Measurements from ENCODE around the gene MILR1.

The MILR1 gene

DNA sequence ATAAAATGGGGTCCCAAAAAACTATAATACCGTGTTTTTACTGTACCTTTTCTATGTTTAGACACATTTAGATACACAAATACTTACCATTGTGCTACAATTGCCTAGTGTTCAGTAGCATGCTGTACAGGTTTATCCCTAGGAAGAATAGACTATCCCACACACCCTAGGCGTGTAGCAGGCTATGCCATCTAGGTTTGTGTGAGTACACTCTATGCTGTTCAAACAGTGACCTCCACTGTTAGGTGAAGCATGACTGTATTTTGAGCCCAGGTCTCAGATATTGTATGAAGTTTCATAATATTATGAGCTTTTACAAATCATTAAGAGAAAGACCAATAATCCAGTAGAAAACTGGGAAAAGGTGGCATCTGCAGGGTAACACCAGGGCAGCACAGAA lies 23.6 kb downstream of the MILR1 start:
- Histone ChIP-seq H3K4me1 (no peaks in the 10 kb centered on the region; the same call in 1 of the 2 replicates), H3K4me3 (ENCODE audit: low read depth, low read length) (no peak overlapping the region), H3K36me3 (no peaks in the 10 kb centered on the region), H3K27me3 (no peaks in the 10 kb centered on the region), H3K9me3 (no peaks in the 10 kb centered on the region)
- no peak for DNase-seq
- no peak for TF ChIP-seq CTCF (IDR thresholded peaks at IDR 0.05; ENCODE audit: low read depth, low read length)

- H3K4me1 ChIP-seq = no peaks in the 10 kb centered on the region
- H3K27me3 ChIP-seq = no peaks in the 10 kb centered on the region
- no peak overlapping the region for H3K4me3 ChIP-seq (ENCODE audit: low read depth, low read length)
- no peaks in the 10 kb centered on the region for H3K9me3 ChIP-seq
- peaks cover 15% of the 10 kb centered on the region for H3K36me3 ChIP-seq
- TF ChIP-seq CTCF (IDR thresholded peaks at IDR 0.05; ENCODE audit: low read depth, low read length) = no peak
- no peak for DNase-seq
Measured at GRCh38 chr17:64477849-64478248, 28.9 kb downstream of the MILR1 start.

- no peaks in the 10 kb centered on the region for H3K4me1 ChIP-seq
- no peak for DNase-seq
- no peaks in the 10 kb centered on the region for H3K9me3 ChIP-seq
- no peaks in the 10 kb centered on the region for H3K27me3 ChIP-seq
- TF ChIP-seq CTCF (IDR thresholded peaks at IDR 0.05; ENCODE audit: low read depth, low read length) = no peak
- H3K4me3 ChIP-seq (ENCODE audit: low read depth, low read length) = no peak overlapping the region
- peaks cover 38% of the 10 kb centered on the region for H3K36me3 ChIP-seq
Measured at GRCh38 chr17:64480951-64481350, 32.0 kb downstream of the MILR1 start.

- no peaks in the 10 kb centered on the region for H3K27me3 ChIP-seq
- DNase-seq = no peak
- no peaks in the 10 kb centered on the region for H3K9me3 ChIP-seq
- no peak for TF ChIP-seq CTCF (IDR thresholded peaks at IDR 0.05; ENCODE audit: low read depth, low read length)
- H3K36me3 ChIP-seq = peaks cover 39% of the 10 kb centered on the region
- H3K4me1 ChIP-seq = no peaks in the 10 kb centered on the region
- no peak overlapping the region for H3K4me3 ChIP-seq (ENCODE audit: low read depth, low read length)
Measured at GRCh38 chr17:64484380-64484779, 35.5 kb downstream of the MILR1 start.

DNA sequence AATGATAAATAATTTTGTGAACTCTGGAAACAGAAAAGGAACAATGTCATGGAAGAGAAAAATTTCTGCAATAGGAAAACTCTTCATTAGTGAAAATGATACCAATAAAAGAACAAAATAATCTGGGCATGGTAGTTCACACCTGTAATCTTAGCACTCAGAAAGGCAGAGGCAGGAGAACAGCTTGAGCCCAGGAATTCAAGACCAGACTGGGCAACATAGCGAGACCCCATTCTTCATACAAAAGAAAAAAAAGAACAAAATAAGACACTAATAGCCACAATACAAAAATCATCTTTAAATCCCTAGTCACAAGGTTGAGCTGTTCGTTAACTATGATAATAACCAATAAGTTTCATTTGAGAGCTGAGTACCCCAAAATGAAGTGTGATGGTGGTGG lies 39.4 kb downstream of the MILR1 start:
- H3K36me3 ChIP-seq = peaks cover 62% of the 10 kb centered on the region
- DNase-seq = no peak
- H3K4me1 ChIP-seq = no peaks in the 10 kb centered on the region
- no peaks in the 10 kb centered on the region for H3K9me3 ChIP-seq
- TF ChIP-seq CTCF (IDR thresholded peaks at IDR 0.05; ENCODE audit: low read depth, low read length) = no peak
- no peak overlapping the region for H3K4me3 ChIP-seq (ENCODE audit: low read depth, low read length)
- no peaks in the 10 kb centered on the region for H3K27me3 ChIP-seq

DNA sequence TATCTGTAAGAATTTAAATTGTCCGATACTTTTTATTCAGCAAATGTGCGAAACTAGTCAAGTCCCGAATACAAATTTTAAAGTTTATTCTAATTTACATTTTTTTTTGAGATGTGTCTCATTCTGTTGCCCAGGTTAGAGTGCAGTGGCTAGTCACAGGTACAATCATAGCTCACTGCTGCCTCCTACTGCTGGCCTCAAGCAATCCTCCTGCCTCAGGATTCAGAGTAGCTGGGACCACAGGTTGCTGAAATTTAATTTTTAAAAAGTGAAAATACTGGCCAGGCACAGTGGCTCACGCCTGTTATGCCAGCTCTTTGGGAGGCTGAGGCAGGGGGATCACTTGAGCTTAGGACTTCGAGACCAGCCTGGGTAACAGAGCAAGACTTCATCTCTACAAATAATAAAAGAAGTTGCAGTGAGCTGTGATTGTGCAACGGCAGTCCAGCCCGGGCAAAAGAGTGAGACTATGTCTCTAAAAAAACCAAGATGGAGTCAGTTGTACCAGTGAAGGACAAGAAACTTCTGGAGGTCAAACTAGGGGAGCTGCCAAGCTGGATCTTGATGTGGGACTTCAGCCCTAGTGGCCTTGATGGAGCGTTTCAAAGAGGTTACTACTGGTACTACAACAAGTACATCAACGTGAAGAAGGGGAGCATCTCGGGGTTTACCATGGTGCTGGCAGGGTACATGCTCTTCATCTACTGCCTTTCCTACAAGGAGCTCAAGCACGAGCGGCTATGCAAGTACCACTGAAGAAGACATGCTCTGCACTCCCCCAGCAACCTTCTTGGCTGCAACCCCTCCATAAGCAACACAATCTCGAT lies 42.3 kb downstream of the MILR1 start:
- Histone ChIP-seq H3K36me3 (peaks cover 43% of the 10 kb centered on the region), H3K4me3 (ENCODE audit: low read depth, low read length) (no peak overlapping the region), H3K4me1 (no peaks in the 10 kb centered on the region), H3K27me3 (no peaks in the 10 kb centered on the region), H3K9me3 (no peaks in the 10 kb centered on the region)
- peak; percentile 55 for DNase-seq
- peak; percentile 79 for TF ChIP-seq CTCF (IDR thresholded peaks at IDR 0.05; ENCODE audit: low read depth, low read length)

Measured in BE2C (cell line).